Inflammatory macrophage (primary cell): Measurements from ENCODE around the gene PGM5.
"Not testable (repeated sequence)": the region's sequence is repeated elsewhere in the genome, so short reads cannot be mapped to it uniquely, and the experiment has no call there.

Experiments used
- DNase-seq, 2 donors: peaks; one replicate each; pipeline ENCODE4 v3.0.0-alpha.2; 2020 to 2022
- total RNA-seq, 18 experiments: gene quantifications; one replicate each; lab custom pipeline; 2026; ENCODE audit warnings: mixed read lengths in 6 of 18, inconsistent platforms in 2 of 18; lab: John Stamatoyannopoulos, UW

The PGM5 gene
- 0.64 to 5.0 (median 2.6) reads per million in 18 experiments for total RNA-seq

DNA sequence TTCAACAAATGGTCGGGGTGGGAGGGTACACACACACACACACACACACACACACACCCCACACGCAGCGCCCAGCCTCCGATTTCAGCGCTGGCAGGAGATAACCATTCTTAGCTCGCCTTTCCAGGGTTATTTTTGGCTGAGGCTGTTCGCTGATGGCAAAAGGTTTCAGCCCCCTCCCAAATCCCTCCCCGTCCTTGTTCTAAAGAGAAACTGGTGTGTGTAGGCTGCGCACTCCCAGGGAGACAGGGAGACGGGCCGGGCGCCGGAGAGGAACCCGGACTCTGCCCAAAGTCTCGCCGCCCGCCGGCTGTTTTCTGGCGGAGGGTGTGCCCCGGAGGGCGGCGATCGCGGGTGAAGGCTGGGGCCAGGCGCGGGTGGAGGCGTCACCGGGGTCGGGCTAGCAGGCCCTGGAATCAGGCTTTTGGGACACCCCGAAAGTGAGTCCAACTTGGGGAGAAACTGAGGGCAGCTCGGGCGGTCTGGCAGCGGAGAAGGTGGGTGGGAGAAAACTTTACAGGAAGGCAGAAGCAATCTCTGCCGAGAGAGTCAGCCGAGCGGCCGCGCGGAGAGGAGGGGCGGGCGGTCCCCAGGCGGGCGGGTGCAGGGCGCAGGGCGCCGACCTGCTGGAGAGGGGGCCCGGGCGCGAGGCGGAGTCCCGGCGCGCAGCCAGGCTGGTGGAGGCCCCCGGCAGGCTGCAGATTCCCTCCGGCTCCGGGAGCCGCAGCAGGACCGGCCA is at the start of gene PGM5:
Gene PGM5, plus strand, starts transcription at position 232 of the 739 bp plus-strand sequence. CDS start 517 bp downstream, outside the sequence.
- DNase-seq = peak; percentile 18 to 34

- DNase-seq = not testable (repeated sequence)
Measured at GRCh38 chr9:68307127-68307526, 49.3 kb upstream of the PGM5 start.

GRCh38 chr9:68307654-68308053 is 48.8 kb upstream of the PGM5 start:
- DNase-seq = not testable (repeated sequence)

- not testable (repeated sequence) for DNase-seq
Measured at GRCh38 chr9:68311208-68311607, 45.2 kb upstream of the PGM5 start.

DNA sequence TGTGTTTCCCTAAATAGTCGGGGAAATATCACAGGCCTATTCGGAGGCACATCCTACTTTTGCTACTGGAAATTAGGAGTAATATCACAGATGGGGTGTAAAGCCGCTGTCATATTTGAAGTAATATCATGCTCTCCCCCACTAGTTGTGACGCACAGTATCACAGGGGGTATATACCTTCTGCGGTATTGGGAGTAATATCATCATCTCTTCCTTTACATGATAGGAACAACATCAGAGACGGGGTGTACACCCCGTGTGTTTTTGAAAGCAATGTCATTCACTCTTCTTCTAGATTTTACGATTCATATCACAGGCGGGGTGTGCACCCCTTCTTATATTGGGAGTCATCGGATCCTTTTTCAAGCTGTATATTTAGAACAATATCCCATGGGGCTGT is 38.2 kb upstream of the PGM5 start:
- not testable (repeated sequence) for DNase-seq

GRCh38 chr9:68323749-68324148 is 32.7 kb upstream of the PGM5 start:
- DNase-seq = not testable (repeated sequence)

DNA sequence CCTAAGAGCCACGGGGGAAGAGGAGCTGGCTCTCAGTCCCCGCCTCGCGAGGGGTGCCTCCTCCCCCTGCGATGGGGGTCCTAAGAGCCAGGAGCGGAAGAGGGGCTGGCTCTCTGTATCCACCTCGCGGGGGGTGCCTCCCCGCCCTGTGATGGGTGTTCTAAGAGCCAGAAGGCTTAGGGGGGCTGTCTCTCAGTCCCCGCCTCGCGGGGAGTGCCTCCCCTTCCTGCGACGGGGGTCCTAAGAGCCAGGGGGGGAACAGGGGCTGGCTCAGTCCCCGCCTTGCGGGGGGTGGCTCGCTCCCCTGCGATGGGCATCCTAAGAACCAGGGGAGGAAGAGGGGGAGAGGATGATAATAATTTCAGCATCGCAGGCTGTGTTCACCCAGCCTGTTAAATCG is 31.9 kb upstream of the PGM5 start:
- not testable (repeated sequence) for DNase-seq

GRCh38 chr9:68329106-68329505 is 27.3 kb upstream of the PGM5 start:
- DNase-seq = not testable (repeated sequence)

DNA sequence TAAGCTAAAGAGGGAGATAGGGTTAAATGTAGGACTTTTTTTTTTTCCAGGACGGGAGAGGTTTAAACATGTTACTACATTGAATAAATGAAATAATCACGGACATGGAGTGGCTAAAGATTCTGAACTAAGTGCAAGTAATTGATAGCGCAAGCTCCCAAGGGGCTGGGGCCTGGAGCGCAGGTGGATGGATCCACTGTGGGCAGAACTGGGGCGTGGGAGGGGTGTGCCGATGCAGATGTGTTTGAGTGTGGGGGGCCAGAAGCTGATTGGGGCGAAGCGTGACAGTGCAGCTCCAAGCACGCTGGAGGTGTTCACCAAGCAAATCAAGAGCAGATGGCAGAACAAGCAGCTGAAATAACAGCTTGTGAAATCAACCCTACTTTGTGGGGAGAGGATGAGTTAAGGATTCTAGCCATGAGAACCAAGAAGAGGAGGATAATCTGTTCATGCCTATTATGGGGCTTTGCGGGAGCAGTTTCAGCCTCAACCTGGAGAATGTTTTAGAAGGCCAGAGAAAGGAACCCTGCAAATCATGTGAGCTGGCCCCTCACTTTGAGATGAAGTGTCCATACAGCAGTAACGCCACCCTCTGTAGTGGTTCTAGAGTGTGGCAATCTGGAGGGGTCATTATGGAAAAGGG is 25.8 kb upstream of the PGM5 start:
- not testable (repeated sequence) for DNase-seq

DNA sequence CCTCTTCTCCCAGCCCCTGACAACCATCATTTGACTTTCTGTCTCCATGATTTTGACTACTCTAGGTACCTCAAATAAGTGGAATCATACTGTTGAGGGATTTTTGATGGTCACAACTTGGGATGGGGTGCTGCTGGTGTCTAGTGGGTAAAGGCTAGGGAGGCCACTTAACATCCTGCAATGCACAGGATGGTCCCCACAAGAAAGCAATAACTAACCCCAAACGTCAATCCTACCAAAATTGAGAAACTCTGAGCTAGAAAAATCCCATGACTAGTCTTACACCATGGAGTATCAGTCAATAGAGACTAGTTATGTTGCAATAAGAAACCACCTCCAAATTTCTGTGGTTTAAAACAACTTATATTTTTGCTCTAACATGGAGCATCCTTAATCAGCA is 24.3 kb upstream of the PGM5 start:
- DNase-seq = not testable (repeated sequence)

GRCh38 chr9:68335935-68336334 is 20.5 kb upstream of the PGM5 start:
- not testable (repeated sequence) for DNase-seq

- DNase-seq = not testable (repeated sequence)
Measured at GRCh38 chr9:68336639-68337339, 19.6 kb upstream of the PGM5 start.

- DNase-seq = not testable (repeated sequence)
Measured at GRCh38 chr9:68338000-68338399, 18.4 kb upstream of the PGM5 start.

- DNase-seq = not testable (repeated sequence)
Measured at GRCh38 chr9:68342265-68343025, 14.0 kb upstream of the PGM5 start.

GRCh38 chr9:68343242-68343641 is 13.2 kb upstream of the PGM5 start:
- peak in 1 of 2 donors; percentile 1 for DNase-seq

DNA sequence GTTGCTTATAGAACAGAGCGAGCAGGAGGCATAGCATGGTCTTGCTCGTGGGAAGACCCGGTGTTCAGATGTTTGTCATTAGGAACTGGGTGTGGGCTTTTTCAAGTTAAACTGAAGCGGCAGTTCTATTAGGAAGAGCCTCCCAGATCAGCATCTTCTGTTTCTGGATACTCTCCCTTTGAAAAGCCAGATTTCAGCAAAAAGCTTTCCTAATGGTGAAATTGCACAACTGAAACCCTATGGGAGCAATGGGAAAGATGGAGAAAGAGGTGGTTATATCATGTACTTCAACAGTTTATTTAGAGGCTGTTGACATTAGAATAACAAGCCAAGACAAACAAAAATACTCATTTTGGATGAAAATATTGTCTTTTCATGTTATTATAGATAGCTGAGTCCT is 12.4 kb upstream of the PGM5 start:
- not testable (repeated sequence) for DNase-seq

GRCh38 chr9:68351689-68352088 is 4.7 kb upstream of the PGM5 start:
- DNase-seq = not testable (repeated sequence)

DNA sequence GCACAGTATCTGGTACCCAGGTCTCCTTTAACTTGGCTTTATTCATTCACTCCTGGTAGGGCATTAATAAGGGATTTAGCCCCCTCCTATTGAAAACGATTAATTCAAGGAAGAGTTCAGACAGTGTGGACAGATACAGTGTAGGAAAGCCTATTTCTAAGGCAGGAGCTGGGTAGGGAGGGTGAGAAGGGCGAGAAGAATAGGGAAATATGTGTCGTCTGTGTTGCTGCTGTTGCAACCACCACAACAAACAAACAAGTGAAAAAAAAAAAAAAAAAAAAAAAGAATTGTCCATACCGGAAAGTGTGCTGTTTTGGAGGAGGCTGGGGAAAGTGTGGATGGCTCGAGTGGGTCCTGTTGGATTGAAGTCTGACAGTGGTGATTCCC is 425 bp upstream of the PGM5 start:
- DNase-seq = not testable (repeated sequence)

GRCh38 chr9:68357119-68357714 is 806 bp downstream of the PGM5 start:
- not testable (repeated sequence) for DNase-seq

DNA sequence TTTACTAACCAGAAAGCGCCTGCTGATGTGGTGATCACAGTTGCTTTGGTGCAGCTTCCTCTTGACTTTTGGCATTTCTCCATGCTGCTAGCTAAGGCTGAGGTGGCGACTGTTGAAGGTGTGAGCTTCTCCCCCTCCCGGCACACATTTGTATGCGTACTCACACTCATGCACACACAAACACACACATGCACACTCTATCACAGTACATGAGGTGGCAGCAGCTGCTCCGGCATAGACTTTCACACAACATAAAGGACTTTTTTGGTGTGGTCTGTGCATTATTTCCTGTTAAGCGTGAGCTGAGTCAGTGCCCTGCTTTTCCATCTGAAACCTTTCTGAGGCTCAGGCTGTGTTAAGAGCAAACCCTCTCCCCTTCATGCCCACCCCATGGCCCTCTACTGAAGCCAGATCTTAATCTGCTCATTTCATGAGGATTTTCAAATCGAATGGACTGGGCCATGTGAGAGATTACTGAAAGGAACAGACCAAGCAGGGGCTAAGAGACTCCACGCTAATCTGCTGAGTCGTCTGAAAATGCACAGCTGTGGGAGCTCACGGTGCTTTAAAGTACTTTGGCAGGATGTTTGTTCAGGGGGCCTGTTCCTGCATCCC is 10.6 kb downstream of the PGM5 start:
- DNase-seq = not testable (repeated sequence)

DNA sequence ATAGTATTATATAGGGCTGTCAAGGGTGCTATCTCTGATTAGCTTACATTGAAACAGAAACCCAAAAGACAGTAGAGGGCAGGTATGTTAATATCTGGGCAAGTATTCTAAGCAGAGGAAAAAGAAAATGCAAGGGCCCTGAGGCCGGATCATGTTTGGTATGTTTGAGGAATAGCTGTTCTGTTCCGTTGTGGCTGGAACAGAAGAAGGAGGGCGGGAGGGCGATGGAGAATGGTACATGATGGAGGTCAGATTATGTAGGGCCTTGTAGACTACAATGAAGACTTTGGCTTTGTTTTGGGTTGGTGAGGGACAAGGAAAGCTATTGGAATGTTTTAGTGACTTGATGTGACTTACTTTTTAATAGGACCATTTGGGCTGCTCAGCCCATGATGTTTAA is 19.4 kb downstream of the PGM5 start:
- DNase-seq = not testable (repeated sequence)

DNA sequence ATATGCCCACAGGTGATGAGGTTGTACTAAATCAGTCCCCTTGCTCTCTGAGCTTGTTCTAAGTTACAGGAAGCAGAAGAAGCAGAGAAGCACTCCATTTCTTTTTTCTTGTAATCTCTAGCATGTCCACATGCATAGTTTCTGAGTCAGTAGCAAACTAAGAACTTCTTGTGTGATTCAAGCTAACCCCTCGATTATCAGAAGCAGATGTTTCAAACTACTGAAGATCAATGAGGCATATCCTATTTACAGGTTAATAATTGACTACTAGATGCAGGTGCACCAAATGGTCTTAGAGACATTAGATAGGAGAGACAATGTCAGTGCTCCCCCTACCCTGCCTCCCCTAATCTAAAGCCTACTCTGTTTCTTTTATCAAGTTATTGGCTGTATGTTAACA is 21.3 kb downstream of the PGM5 start:
- not testable (repeated sequence) for DNase-seq
